LHCN-M2 (cell line): ENCODE results near the gene CCDC85C. TPM values are rescaled to one million over a fixed set of nuclear protein-coding genes. Genes with fewer than 3 reads are reported as not detected.

Experiments used
- DNase-seq: peaks from one replicate; pipeline ENCODE4 v3.0.0-alpha.2; 2012; ENCODE audit warnings: low read depth
- total RNA-seq: library from RNA; depleted of rRNA; stranded (reverse); fragments of >200 nt; gene quantifications from 2 replicates; pipeline ENCODE4 v1.2.3, GENCODE V29; 2014

Gene CCDC85C
- total RNA-seq, 1 experiment from 2014 or later: 1.9 TPM

DNA sequence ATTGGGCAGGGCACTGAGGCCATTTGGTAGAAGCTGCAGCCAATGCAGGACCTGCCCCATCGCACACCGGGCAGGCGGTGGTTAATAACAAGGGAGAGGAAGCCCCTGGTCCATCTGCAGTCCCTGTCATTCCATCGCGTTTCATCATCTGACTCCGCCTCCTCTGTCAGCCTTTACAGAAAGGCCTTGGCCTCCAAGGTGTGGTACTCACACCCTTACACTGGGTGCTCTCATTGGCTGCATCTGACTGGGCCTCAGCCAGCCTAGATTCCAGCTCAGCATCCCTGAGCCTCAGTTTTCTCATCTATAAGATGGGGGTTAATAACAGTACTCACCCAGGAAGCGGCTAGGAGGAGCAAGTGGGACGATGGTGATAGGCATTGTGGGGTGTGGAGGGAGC is 26.2 kb upstream of the CCDC85C start:
- no peak for DNase-seq

DNA sequence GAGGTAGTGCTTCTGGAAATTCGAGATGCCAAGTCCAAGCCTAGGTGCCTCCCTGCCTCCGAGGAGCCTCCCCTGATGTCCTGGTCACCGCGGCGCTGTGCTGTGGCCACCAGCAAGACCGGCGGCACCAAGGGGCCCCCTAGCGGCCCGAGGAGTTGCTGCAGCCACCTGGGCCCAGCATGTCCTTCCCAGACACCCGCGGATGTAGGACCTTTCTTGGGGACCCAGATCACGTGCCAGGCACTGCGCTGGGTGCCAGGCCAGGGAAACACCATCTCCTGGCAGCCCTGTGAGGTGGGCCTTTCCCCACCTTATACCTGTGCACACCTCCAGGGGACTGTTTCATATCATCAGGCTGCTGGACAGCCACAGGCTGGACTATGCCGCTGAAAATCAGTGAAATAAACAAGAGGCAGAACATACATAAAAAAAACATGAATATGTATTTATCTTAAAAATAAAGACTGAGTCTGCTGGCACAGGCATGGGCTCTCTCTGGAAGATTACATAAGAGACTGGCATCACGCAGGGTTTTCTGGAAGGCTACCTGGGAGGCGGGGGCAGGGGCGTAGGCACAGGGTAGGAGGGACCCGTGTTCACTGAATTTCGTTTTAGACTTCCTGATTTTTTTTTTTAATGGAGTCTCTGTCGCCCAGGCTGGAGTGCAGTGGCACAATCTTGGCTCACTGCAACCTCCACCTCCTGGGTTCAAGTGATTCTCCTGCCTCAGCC is 25.0 kb upstream of the CCDC85C start:
- peak; percentile 37 for DNase-seq

DNA sequence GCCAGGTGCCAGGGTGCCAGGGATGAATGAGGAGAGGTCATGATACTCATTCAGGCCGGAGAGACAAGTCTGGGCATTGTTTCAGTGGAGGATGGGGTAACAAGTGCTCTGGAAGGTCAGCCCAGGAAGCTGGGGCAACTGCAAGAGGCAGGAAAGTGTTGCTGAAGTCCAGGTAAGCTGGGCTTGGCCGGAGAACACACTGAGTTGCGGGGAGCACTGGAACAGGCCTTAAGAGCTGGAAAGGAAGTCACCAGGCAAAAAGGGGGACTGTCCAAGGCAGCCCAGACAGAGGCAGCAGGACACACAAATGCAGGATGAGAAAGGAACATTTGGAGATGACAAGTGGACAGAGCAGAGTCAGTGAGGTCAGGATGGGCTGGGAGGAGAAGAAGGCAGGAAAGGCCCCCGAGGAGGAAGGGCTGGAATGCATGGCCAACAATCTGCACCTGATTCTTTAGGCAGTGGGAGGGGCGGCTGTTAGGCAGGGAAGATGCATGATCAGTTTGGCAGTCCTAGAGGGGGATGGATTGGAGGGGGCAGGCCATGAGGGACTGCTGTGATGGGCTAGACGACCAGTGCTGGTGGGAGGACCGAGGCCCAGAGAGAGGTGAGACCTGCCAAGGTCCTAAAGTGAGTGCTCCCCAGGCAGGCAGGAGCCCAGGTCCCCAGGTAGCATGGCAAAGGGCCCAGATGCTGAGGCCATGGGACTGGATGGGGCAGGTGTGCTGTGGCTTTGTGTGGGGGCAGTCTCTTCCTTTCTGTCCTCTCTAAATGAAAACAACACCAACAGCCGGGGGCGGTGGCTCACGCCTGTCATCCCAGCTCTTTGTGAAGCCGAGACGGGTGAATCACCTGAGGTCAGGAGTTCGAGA is 23.7 kb upstream of the CCDC85C start:
- no peak for DNase-seq

- DNase-seq: no peak
These were observed 23.1 kb upstream of the CCDC85C start for GRCh38 chr14:99627100-99627499.

GRCh38 chr14:99626041-99626648 is 22.1 kb upstream of the CCDC85C start:
- no peak for DNase-seq

DNA sequence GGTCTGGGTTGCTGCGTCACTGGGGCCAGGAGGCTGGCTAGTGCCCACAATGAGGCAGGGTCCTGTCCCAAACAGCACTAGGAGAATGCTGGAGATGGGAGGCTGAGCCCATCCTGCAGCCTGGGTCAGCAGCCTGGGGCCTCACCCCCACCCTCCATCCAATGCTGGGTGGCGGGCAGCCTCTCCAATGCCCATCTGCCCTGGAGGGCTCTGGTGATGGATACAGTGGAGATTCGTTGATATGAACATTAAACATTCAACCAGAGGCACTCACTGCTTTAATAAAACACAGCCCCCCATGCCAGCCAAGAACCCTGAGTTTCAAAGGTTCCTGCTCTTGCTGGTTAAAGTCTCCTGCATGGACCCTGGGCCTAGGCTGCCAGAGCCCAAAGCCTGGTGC is 21.5 kb upstream of the CCDC85C start:
- DNase-seq: no peak

GRCh38 chr14:99624971-99625370 is 21.0 kb upstream of the CCDC85C start:
- no peak for DNase-seq

DNA sequence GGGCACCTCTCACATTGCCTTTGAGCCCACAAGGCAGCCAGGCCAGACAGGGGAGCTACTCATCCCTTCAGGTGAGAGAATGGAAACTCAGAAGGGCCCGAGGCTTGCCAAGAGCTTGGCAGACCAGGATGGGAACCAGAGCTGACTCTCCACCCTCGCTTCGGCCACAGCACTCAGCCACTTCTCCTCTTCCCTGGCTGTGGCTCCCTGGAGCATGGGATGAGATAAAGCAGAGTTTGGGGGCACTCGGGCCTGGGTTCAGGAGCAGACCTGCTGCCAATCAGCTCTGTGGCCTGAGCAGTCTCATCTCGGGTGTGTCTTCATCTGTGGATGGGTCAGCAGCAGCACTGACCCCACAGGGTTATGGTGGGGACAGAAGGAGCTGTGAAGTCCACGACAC is 20.0 kb upstream of the CCDC85C start:
- no peak for DNase-seq

- DNase-seq: no peak
These were observed 17.9 kb upstream of the CCDC85C start for GRCh38 chr14:99621948-99622347.

DNA sequence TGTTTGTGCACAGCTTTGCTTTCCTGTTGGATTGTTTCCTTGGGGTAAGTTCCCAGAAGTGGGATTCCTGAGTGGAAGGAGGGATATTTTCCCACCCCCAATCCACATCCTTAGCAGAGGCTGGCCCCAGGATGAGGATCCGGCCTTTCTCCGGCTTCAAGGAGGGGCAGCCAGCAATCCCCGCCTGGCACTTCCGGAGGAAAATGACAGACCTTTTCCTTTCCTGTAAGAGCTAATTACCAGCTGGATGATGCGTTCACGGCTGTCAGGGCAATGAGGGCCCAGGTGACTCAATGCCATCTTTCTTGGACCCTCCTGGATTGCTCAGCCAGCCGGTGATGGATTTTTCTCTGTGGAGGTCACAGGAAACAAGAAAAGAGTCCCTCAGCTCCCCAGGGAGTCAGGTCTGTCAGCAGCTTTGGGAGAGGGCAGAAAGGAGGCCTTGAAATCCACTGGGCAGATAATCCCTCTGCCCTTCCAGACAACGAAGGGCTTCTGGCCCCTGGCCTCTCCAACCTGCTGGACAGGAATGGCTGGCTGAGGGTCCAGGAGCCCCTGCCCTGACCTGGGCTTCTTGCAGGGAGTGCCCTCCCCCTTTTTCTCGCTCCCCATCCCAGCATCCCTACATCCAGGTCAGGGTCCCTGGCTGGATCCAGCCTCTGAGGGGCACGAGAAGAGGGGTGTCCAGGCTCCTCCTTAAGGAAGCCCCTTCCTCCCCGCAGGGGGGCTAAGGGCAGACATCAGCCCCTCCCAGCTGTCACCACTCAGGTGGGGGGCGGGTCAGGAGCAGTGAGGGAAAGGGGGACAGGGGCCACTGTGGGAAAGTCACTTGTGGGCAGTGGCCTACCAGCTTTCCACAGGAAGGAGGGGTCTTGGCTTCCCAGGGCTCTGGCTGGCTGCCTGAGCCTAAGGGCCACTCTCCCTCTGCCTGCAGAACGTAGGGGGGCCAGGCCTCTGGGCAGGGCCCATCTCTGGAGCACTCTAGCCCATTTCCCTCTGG is 16.1 kb upstream of the CCDC85C start:
- DNase-seq: no peak

DNA sequence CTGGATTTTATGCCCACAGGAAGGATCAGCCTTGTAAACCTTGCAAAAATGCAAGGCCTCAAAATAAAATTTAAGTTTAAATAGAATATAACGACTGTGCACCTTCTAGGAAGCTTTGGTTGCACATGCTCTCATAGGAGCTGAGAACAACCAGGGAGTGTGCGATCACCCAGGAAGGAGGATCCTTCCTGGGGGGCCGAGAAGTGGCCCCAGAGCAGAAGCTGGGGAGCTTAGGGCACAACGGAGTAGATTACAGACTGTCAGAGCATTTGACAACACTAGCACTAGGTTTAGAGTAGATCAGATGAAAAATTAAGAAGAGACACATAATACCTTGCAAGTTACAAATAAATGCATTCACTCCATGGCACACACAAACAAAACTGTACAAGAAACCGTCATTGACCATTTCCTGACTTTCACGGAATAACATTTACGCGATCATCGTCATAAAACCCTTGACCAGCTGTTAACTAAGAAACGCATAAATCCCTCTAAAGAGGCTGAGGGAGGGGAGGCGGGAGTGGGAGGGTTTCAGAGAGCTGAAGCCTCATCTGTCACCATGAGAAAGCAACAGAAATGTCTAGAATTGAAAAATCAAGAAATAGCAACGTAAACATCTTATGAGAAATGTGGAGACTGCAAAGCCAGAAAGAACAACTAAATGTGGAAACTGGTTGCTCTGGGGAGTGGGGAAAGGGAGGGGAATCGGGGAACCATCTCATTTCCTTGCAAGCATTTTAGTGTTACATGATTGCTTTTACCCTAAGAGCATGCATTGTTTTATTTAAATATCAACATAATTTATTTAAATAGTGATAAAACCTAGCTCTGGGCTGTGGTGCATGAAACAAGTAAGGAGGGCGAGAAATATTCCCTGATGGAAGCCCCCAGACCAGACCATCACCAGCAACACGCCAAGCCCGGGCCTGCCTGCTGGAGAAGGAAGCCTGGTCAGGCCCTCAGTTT is 13.1 kb upstream of the CCDC85C start:
- no peak for DNase-seq

- no peak for DNase-seq
These were observed 11.6 kb upstream of the CCDC85C start for GRCh38 chr14:99615497-99616157.

- DNase-seq: peak; percentile 9
These were observed 8.8 kb upstream of the CCDC85C start for GRCh38 chr14:99612738-99613330.

- DNase-seq: no peak
These were observed 8.2 kb upstream of the CCDC85C start for GRCh38 chr14:99612071-99612737.

DNA sequence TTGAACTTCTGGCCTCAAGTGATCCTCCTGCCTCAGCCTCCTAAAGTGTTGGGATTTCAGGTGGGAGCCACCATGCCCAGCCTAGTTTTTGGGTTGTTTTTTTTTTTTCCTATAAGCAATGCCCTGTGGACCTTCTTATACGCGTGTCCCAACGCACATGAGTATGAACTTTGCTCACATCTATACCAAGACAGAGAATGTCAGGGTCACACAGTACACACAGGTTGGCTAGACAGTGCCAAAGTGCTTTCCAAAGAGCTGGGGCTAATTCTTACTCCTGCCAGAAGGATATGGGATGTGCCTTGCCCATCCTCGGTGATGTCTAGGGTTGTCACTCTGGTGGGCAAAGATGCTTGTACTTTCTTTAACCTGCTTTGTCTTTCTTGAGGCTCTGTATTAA is 7.6 kb upstream of the CCDC85C start:
- DNase-seq: no peak

DNA sequence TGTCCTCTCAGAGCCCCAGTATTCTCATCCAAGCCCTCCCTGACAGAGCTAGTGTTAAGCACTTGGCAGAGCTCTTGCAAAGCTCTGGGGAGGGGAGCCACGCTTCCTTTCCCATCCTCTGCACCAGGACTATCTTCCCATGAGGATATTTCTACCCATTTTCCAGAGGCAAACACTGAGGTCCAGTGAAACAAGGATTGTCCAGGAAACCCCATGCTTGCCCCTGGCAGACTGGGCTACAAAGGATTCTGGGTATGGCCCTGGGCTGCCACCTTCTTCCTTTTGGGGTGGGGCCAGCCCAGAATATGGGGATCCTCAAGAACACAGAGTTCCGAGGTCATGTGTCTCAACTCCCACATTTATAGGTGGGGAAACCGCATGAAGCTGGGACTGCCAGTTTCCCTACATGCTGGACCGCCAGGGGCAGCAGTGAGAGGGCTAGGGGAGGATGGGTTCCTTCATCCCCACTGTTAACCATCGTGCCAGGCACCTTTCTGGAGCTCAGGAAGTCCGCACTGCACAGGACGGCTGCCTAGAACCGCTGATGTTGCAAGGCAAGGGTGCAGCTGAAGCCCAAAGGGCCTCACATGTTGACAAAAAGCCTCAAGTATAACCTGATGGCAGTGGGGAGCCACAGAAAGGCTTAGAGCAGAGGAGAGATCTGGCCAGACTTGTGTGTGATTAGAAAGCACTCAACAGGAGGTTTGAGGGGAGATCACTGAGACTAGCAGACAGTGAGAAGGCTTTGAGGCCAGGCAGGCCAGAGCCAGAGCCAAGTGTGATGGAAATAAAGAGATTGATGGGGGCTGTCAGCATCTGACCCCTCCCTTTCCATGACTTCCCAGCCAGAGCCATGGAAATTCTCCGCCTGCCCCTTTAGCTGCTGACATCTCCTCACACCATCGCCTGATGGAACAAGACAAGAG is 5.5 kb upstream of the CCDC85C start:
- DNase-seq: no peak

DNA sequence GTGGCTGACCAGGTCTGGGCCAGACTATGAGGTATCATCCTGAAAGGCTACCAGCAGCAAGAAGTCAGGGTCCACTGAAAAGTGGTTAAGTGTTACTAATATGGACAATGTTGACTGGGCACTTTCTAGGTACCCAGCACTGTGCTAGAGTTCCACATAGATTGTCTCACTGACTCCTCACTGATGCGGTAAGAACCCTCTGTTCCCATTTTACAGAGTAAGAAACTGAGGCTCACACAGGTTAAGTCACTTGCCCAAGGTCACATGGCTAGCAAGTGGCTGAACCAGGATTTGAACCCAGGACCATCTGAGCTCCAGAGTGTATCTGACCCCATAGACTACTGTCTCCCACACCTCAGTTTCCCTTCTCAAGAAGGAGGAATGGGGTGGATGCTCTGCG is 4.6 kb upstream of the CCDC85C start:
- DNase-seq: no peak
